H1 (cell line): Measurements from ENCODE around the gene TEX48. TPM values are rescaled to one million over a fixed set of nuclear protein-coding genes. Genes with fewer than 3 reads are reported as not detected.

Experiments
- CTCF ChIA-PET: fragments of 300-600 bp; sonication (Branson Sonifier 250); formaldehyde crosslinking; loops from one replicate; lab custom pipeline; 2021; ENCODE audit not compliant: partially characterized antibody; lab: Charles Lee
- POLR2A ChIA-PET: fragments of 300-600 bp; sonication (Branson Sonifier 250); formaldehyde crosslinking; loops from one replicate; lab custom pipeline; 2021; ENCODE audit warnings: inconsistent platforms; ENCODE audit not compliant: partially characterized antibody; lab: Charles Lee
- DNase-seq, 2 experiments: peaks; one replicate each; pipeline versions ENCODE4 v3.0.0 to v3.0.0-alpha.2; 2010 to 2022; ENCODE audit warnings: low spot score in 2 of 2, low read depth in 1 of 2, mixed read lengths in 1 of 2
- FAIRE-seq: peaks from 2 replicates; lab custom pipeline; 2011; peaks lifted over from hg19 to GRCh38; lab: Jason Lieb, UNC
- H2AFZ ChIP-seq: 2 replicates; pipeline ENCODE4 v1.8.1; 2012; ENCODE audit warnings: low read length, inconsistent platforms
- H2AK5ac ChIP-seq: 2 replicates; pipeline ENCODE4 v1.6.1; 2013; ENCODE audit warnings: low read depth, low read length
- H2BK120ac ChIP-seq: replicated peaks from 2 replicates; pipeline ENCODE3; 2013; ENCODE audit warnings: low read depth, low read length, inconsistent platforms
- H2BK12ac ChIP-seq: 2 replicates; pipeline ENCODE4 v1.6.1; 2013; ENCODE audit warnings: low read depth, low read length
- H2BK15ac ChIP-seq: 2 replicates; pipeline ENCODE4 v1.6.1; 2013; ENCODE audit warnings: low read length
- H2BK20ac ChIP-seq: 2 replicates; pipeline ENCODE4 v1.6.1; 2013; ENCODE audit warnings: low read length
- H2BK5ac ChIP-seq: 2 replicates; pipeline ENCODE4 v1.6.1; 2013; ENCODE audit warnings: low read depth, low read length
- H3K14ac ChIP-seq: 2 replicates; pipeline ENCODE4 v1.6.1; 2013; ENCODE audit warnings: inconsistent platforms; ENCODE audit not compliant: insufficient read length
- H3K18ac ChIP-seq: 2 replicates; pipeline ENCODE4 v1.6.1; 2013; ENCODE audit warnings: low read length; ENCODE audit errors: extremely low read depth
- H3K23ac ChIP-seq: 2 replicates; pipeline ENCODE4 v1.6.1; 2013; ENCODE audit warnings: inconsistent platforms; ENCODE audit not compliant: insufficient read length
- H3K23me2 ChIP-seq: 2 replicates; pipeline ENCODE4 v1.6.1; 2013; ENCODE audit warnings: low read depth, low read length
- H3K27ac ChIP-seq: 2 replicates; pipeline ENCODE4 v1.6.1; 2011; ENCODE audit warnings: low read depth, low read length, inconsistent platforms
- H3K27me3 ChIP-seq, 4 experiments: replicated peaks in 1 of 4; 1 replicate in 1 of 4; 2 replicates in 3 of 4; pipeline versions ENCODE4 v1.6.1 to v1.8.1; 2011 to 2013; ENCODE audit warnings: low read length in 3 of 4, mild to moderate bottlenecking in 3 of 4, inconsistent platforms in 2 of 4, mixed read lengths in 2 of 4, moderate library complexity in 1 of 4; ENCODE audit not compliant: control insufficient read depth in 3 of 4, insufficient read depth in 3 of 4; ENCODE audit errors: extremely low read depth in 1 of 4
- H3K36me3 ChIP-seq, 4 experiments: 2 replicates each; pipeline versions ENCODE4 v1.6.1 to v1.8.1; 2011 to 2013; ENCODE audit warnings: mild to moderate bottlenecking in 4 of 4, low read length in 3 of 4, moderate library complexity in 2 of 4, control low read depth in 1 of 4, inconsistent platforms in 1 of 4; ENCODE audit not compliant: insufficient read depth in 4 of 4, control insufficient read depth in 2 of 4
- H3K4ac ChIP-seq: replicated peaks from 2 replicates; pipeline ENCODE3; 2013; ENCODE audit warnings: low read length, low read depth, mixed read lengths, inconsistent platforms; ENCODE audit not compliant: insufficient read length
- H3K4me1 ChIP-seq, 4 experiments: replicated peaks in 1 of 4; 1 replicate in 1 of 4; 2 replicates in 3 of 4; pipeline versions ENCODE4 v1.6.1 to v1.8.1; 2011 to 2013; ENCODE audit warnings: low read length in 3 of 4, inconsistent platforms in 2 of 4, mixed read lengths in 1 of 4; ENCODE audit not compliant: insufficient read depth in 4 of 4, control insufficient read depth in 3 of 4
- H3K4me2 ChIP-seq, 2 experiments: 2 replicates each; pipeline versions ENCODE4 v1.6.1 to v1.8.1; 2011 to 2013; ENCODE audit warnings: low read depth in 2 of 2, low read length in 2 of 2, control low read depth in 1 of 2, inconsistent platforms in 1 of 2, mild to moderate bottlenecking in 1 of 2; ENCODE audit not compliant: insufficient read depth in 1 of 2
- H3K4me3 ChIP-seq, 4 experiments: fragments of 200-600, 300-600 bp in 1 of 4; sonication (generic), shearing (Covaris generic), sonication (Bioruptor Twin) in 1 of 4; 2 replicates each; pipeline versions ENCODE4 v1.5.1 to v1.8.1; 2011 to 2016; ENCODE audit warnings: low read length in 4 of 4, low read depth in 3 of 4, control low read depth in 2 of 4, inconsistent platforms in 2 of 4, mild to moderate bottlenecking in 2 of 4, mixed read lengths in 1 of 4, moderate library complexity in 1 of 4; ENCODE audit not compliant: insufficient read depth in 2 of 4; ENCODE audit errors: extremely low read depth in 1 of 4
- H3K56ac ChIP-seq: replicated peaks from 2 replicates; pipeline ENCODE3; 2013; ENCODE audit warnings: low read depth, mild to moderate bottlenecking, mixed read lengths, low read length, inconsistent platforms; ENCODE audit not compliant: insufficient read length
- H3K79me1 ChIP-seq: 2 replicates; pipeline ENCODE4 v1.6.1; 2013; ENCODE audit warnings: low read depth, low read length, control low read depth
- H3K79me2 ChIP-seq, 2 experiments: 2 replicates each; pipeline versions ENCODE4 v1.6.1 to v1.8.1; 2012 to 2013; ENCODE audit warnings: low read length in 2 of 2, mild to moderate bottlenecking in 2 of 2, inconsistent platforms in 1 of 2; ENCODE audit not compliant: insufficient read depth in 2 of 2, control insufficient read depth in 1 of 2
- H3K9ac ChIP-seq, 4 experiments: replicated peaks in 1 of 4; 1 replicate in 1 of 4; 2 replicates in 3 of 4; pipeline versions ENCODE4 v1.6.1 to v1.8.1; 2011 to 2013; ENCODE audit warnings: low read depth in 3 of 4, low read length in 3 of 4, control low read depth in 2 of 4, mild to moderate bottlenecking in 2 of 4, moderate library complexity in 2 of 4, inconsistent platforms in 1 of 4; ENCODE audit errors: extremely low read depth in 1 of 4
- H3K9me3 ChIP-seq, 2 experiments: 2 replicates each; pipeline versions ENCODE4 v1.6.1 to v1.8.1; 2012 to 2013; ENCODE audit warnings: mild to moderate bottlenecking in 2 of 2, moderate library complexity in 2 of 2, control low read depth in 1 of 2, inconsistent platforms in 1 of 2, low read depth in 1 of 2, low read length in 1 of 2, mixed read lengths in 1 of 2; ENCODE audit not compliant: insufficient read depth in 2 of 2
- H4K20me1 ChIP-seq, 2 experiments: replicated peaks in 1 of 2; 2 replicates each; pipeline versions ENCODE3 to v1.8.1; 2011 to 2013; ENCODE audit warnings: inconsistent platforms in 2 of 2, low read length in 2 of 2, mild to moderate bottlenecking in 1 of 2; ENCODE audit not compliant: insufficient read depth in 2 of 2, control insufficient read depth in 1 of 2
- H4K5ac ChIP-seq: 2 replicates; pipeline ENCODE4 v1.6.1; 2013; ENCODE audit warnings: low read length, low read depth, mixed read lengths, inconsistent platforms; ENCODE audit not compliant: insufficient read length
- H4K8ac ChIP-seq: 2 replicates; pipeline ENCODE4 v1.8.0; 2013; ENCODE audit warnings: mild to moderate bottlenecking, moderate library complexity, low read length, inconsistent platforms; ENCODE audit not compliant: insufficient read depth; ENCODE audit errors: extremely low read depth
- H4K91ac ChIP-seq: replicated peaks from 2 replicates; pipeline ENCODE3; 2013; ENCODE audit warnings: low read length, mixed read lengths, inconsistent platforms; ENCODE audit not compliant: insufficient read length
- CHD1 ChIP-seq: IDR thresholded peaks from 2 replicates; pipeline ENCODE4 v1.6.1; 2012; ENCODE audit warnings: low read depth, low read length, improper control_type of control experiment
- CREB1 ChIP-seq: IDR thresholded peaks from 2 replicates; pipeline ENCODE4 v1.6.1; 2012; ENCODE audit warnings: inconsistent platforms
- EP300 ChIP-seq, 2 experiments: IDR thresholded peaks; 1 replicate in 1 of 2; 2 replicates in 1 of 2; pipeline ENCODE4 v1.6.1; 2011 to 2012; ENCODE audit warnings: low read depth in 2 of 2, low read length in 2 of 2, mild to moderate bottlenecking in 2 of 2, borderline replicate concordance in 1 of 2, inconsistent platforms in 1 of 2, moderate library complexity in 1 of 2
- EZH2 ChIP-seq: fragments of 200-600 bp; sonication (generic); IDR thresholded peaks from 2 replicates; pipeline ENCODE4 v1.7.1; 2012; ENCODE audit warnings: low read depth, mild to moderate bottlenecking, moderate library complexity, low read length, inconsistent platforms; ENCODE audit not compliant: severe bottlenecking
- FOSL1 ChIP-seq: IDR thresholded peaks from 2 replicates; pipeline ENCODE4 v1.6.1; 2011; ENCODE audit warnings: mild to moderate bottlenecking, low read depth, low read length, moderate library complexity; ENCODE audit not compliant: insufficient read depth
- GTF2F1 ChIP-seq: IDR thresholded peaks from 2 replicates; pipeline ENCODE4 v1.6.1; 2012; ENCODE audit warnings: low read depth, low read length, improper control_type of control experiment, borderline replicate concordance
- JUND ChIP-seq: IDR thresholded peaks from 2 replicates; pipeline ENCODE4 v1.6.1; 2011; ENCODE audit warnings: mild to moderate bottlenecking, improper control_type of control experiment, low read length
- NANOG ChIP-seq: IDR thresholded peaks from 2 replicates; pipeline ENCODE4 v1.6.1; 2011; ENCODE audit warnings: low read length, low read depth, mild to moderate bottlenecking, inconsistent platforms; ENCODE audit not compliant: insufficient read depth, poor library complexity, severe bottlenecking
- RBBP5 ChIP-seq: IDR thresholded peaks from 2 replicates; pipeline ENCODE4 v1.7.1; 2012; ENCODE audit warnings: low read depth, mild to moderate bottlenecking, inconsistent platforms, low read length, moderate library complexity, borderline replicate concordance
- SAP30 ChIP-seq: fragments of 300-600 bp; sonication (generic); IDR thresholded peaks from 2 replicates; pipeline ENCODE4 v1.7.1; 2012; ENCODE audit warnings: low read length, moderate library complexity, mild to moderate bottlenecking, inconsistent platforms; ENCODE audit not compliant: insufficient read depth, insufficient replicate concordance
- SP1 ChIP-seq: IDR thresholded peaks from 2 replicates; pipeline ENCODE4 v1.6.1; 2011; ENCODE audit warnings: low read depth, low read length
- TBP ChIP-seq: IDR thresholded peaks from 2 replicates; pipeline ENCODE4 v1.6.1; 2011; ENCODE audit warnings: low read depth, low read length, improper control_type of control experiment
- WGBS, 2 experiments: shearing (Covaris generic) in 1 of 2; methylation state at CpG; one replicate each; pipeline versions ENCODE4 v1.1.6 to v1.1.7; 2013 to 2015; ENCODE audit warnings: low lambda C conversion rate in 2 of 2, mixed read lengths in 2 of 2, inconsistent platforms in 1 of 2, low coverage in 1 of 2, missing lambda C conversion rate in 1 of 2; ENCODE audit not compliant: insufficient replicate concordance in 2 of 2, insufficient coverage in 1 of 2, insufficient read length in 1 of 2; ENCODE audit errors: extremely low coverage in 1 of 2, missing lambda C conversion rate in 1 of 2; 5-methylcytosine and 5-hydroxymethylcytosine counted together
- polyA plus RNA-seq, 7 experiments: library from polyadenylated mRNA; depleted of rRNA in 3 of 7; stranded (reverse) in 5 of 7; unstranded in 2 of 7; fragments of >200 nt in 5 of 7; fragments of 200-250 nt in 2 of 7; gene quantifications; 1 replicate in 5 of 7; 2 replicates in 1 of 7; 4 replicates in 1 of 7; pipeline versions ENCODE4 v1.2.1 to v1.2.3, GENCODE V29; 2011 to 2013; ENCODE audit warnings: missing spikeins in 2 of 7, mixed read lengths in 2 of 7
- total RNA-seq: library from RNA; stranded (reverse); fragmentation: NEBNext Ultra II Directional; extraction: Animal tissue kit (Norgen Biotek cat#: 25700); gene quantifications from 2 replicates; pipeline ENCODE4 v1.2.1, GENCODE V29; 2021

TEX48 gene
- total and polyA plus RNA-seq, 2 of the 8 experiments (the other 6 are each of a cell fraction or from before 2014, with no cell fraction given) = not detected

DNA sequence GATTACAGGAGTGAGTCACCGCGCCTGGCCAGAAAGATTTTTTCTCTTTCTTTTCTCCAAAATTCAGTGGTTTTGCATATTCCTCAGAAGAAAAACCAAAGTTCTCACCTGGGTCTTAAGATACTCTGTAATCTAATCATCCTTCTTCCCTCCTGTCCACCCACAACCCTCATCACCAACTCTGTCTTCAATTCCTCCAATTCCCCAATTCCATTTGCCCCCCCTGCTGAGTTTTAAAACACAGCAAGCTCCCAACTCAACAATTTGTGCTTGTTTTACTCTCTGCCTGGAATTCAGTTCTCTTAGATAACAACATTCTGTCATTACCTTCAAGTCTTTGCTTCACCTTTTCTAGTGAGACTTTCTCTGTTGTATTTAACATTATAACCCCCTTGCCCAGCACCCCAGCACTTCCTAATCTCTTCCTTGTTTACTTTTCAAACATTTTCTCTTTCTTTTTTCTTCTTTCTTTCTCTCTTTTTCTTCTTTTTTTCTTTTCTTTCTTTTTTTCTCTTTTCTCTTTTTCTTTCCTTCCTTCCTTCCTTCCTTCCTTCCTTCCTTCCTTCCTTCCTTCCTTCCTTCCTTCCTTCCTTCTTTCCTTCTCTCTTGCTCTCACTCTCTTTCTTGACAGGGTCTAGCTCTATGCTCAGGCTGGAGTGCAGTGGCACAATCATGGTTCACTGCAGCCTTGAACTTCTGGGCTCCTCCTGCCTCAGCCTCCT lies 7.8 kb downstream of the TEX48 start:
- POLR2A ChIA-PET = no interaction called here
- Histone ChIP-seq H3K18ac (no peak overlapping the region), H3K79me1 (no peaks in the 10 kb centered on the region), H2BK20ac (no peak overlapping the region), H3K23me2 (no peaks in the 10 kb centered on the region), H3K4me2 (no peak overlapping the region), H4K91ac (no peak overlapping the region), H4K20me1 (no peaks in the 10 kb centered on the region), H2BK5ac (no peak overlapping the region), H2AK5ac (no peak overlapping the region), H2AFZ (no peak overlapping the region), H3K23ac (no peak overlapping the region), H2BK12ac (no peak overlapping the region), H3K27ac (no peak overlapping the region), H3K4me1 (no peaks in the 10 kb centered on the region), H4K8ac (no peak overlapping the region), H2BK15ac (no peak overlapping the region), H3K4ac (no peak overlapping the region), H3K56ac (no peak overlapping the region), H3K14ac (no peak overlapping the region), H3K9ac (no peak overlapping the region), H3K36me3 (no peaks in the 10 kb centered on the region), H3K79me2 (no peaks in the 10 kb centered on the region), H3K9me3 (no peaks in the 10 kb centered on the region), H3K27me3 (no peaks in the 10 kb centered on the region), H2BK120ac (no peak overlapping the region), H4K5ac (no peak overlapping the region), H3K4me3 (no peak overlapping the region)
- TF ChIP-seq GTF2F1 (no peak), CREB1 (no peak), EP300 (IDR thresholded peaks at IDR 0.05; ENCODE audit: borderline replicate concordance in 1 of 2, low read depth in 2 of 2, low read length in 2 of 2) (no peak), NANOG (no peak), CHD1 (no peak), SAP30 (no peak), SP1 (no peak), TBP (no peak), FOSL1 (no peak), RBBP5 (no peak), JUND (no peak), EZH2 (no peak)
- no peak for FAIRE-seq
- CTCF ChIA-PET = interaction anchor here (0.6 to 10.6 kb wide), 14 partner anchors 8 to 342 kb away, joined by 3 to 171 read pairs (median 7); no protein-coding TSS in a partner anchor
- no peak for DNase-seq
- 81% methylated on average over 2 of the region's 2 CpGs; no CpG with 5 or more reads in 1 of the 2 experiments for WGBS, 2 experiments
